ENCODE measurements around the gene ANO4. TPM values are rescaled to one million over a fixed set of nuclear protein-coding genes. Genes with fewer than 3 reads are reported as not detected.
"Not testable (repeated sequence)": the region's sequence is repeated elsewhere in the genome, so short reads cannot be mapped to it uniquely, and the experiment has no call there.

ANO4 gene
- total RNA-seq, 4 donors from 2014 or later: 0.56 to 2.4 (median 1.1) TPM

- TF ChIP-seq CTCF (IDR thresholded peaks at IDR 0.05): no peak
- ATAC-seq (ENCODE audit: low FRiP score): no peak
- no peak for DNase-seq (ENCODE audit: low spot score)
Measured at GRCh38 chr12:100908501-100908900, 113.9 kb downstream of the ANO4 start.

GRCh38 chr12:100913872-100914592, 119.5 kb downstream of the ANO4 start:
- ATAC-seq (ENCODE audit: low FRiP score): no peak
- DNase-seq (ENCODE audit: low spot score): no peak
- TF ChIP-seq CTCF (IDR thresholded peaks at IDR 0.05): no peak

GRCh38 chr12:100919116-100919515, 124.5 kb downstream of the ANO4 start:
- TF ChIP-seq CTCF (IDR thresholded peaks at IDR 0.05): no peak
- ATAC-seq (ENCODE audit: low FRiP score): no peak

GRCh38 chr12:100920493-100920892, 125.9 kb downstream of the ANO4 start:
- ATAC-seq (ENCODE audit: low FRiP score): no peak
- TF ChIP-seq CTCF (IDR thresholded peaks at IDR 0.05): no peak
- no peak for DNase-seq (ENCODE audit: low spot score)

More at GRCh38 chr12:100919116-100919515, 124.5 kb downstream of the ANO4 start:
- no peak for DNase-seq (ENCODE audit: low spot score)

GRCh38 chr12:100926669-100927248, 132.2 kb downstream of the ANO4 start:
- no peak for TF ChIP-seq CTCF (IDR thresholded peaks at IDR 0.05)
- ATAC-seq (ENCODE audit: low FRiP score): no peak
- no peak for DNase-seq (ENCODE audit: low spot score)

- no peak for DNase-seq (ENCODE audit: low spot score)
- TF ChIP-seq CTCF (IDR thresholded peaks at IDR 0.05): no peak
- no peak for ATAC-seq (ENCODE audit: low FRiP score)
Measured at GRCh38 chr12:100927826-100928225, 133.2 kb downstream of the ANO4 start.

GRCh38 chr12:100932571-100932970, 138.0 kb downstream of the ANO4 start:
- no peak for ATAC-seq (ENCODE audit: low FRiP score)
- no peak for DNase-seq (ENCODE audit: low spot score)
- TF ChIP-seq CTCF (IDR thresholded peaks at IDR 0.05): no peak

- ATAC-seq (ENCODE audit: low FRiP score); DNase-seq (ENCODE audit: low spot score): not testable (repeated sequence)
Measured at GRCh38 chr12:100933531-100933930, 139.0 kb downstream of the ANO4 start.
